Activated CD8-positive, alpha-beta memory T cell treated with anti-CD3 and anti-CD28 coated beads for 1 hour (primary cell): ENCODE measurements around the gene NHLRC4.

ENCODE experiments used
- DNase-seq, 2 donors: peaks; one replicate each; pipeline ENCODE4 v3.0.0-alpha.2; 2020; ENCODE audit warnings: low read depth in 1 of 2; ENCODE audit errors: extremely low read depth in 1 of 2

The NHLRC4 gene, protein sequence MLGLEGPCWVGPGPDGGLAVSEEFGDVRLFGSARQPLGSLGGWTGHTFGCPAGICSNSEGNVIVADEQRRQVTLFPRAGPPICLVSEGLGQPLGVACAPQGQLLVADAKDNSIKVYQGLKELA

GRCh38 chr16:566475-567372 lies at the start of gene NHLRC4:
NHLRC4 (plus strand) TSS chr16:567005; CDS start chr16:568048, 1,043 bp downstream.
- DNase-seq, result no peak

- no peak for DNase-seq
Observed at GRCh38 chr16:518858-519257, 47.9 kb upstream of the NHLRC4 start.

- DNase-seq, result no peak
Observed at GRCh38 chr16:519425-519824, 47.4 kb upstream of the NHLRC4 start.

GRCh38 chr16:519841-520687 lies 46.7 kb upstream of the NHLRC4 start:
- no peak for DNase-seq

GRCh38 chr16:520847-521246 lies 46.0 kb upstream of the NHLRC4 start:
- no peak for DNase-seq

DNA sequence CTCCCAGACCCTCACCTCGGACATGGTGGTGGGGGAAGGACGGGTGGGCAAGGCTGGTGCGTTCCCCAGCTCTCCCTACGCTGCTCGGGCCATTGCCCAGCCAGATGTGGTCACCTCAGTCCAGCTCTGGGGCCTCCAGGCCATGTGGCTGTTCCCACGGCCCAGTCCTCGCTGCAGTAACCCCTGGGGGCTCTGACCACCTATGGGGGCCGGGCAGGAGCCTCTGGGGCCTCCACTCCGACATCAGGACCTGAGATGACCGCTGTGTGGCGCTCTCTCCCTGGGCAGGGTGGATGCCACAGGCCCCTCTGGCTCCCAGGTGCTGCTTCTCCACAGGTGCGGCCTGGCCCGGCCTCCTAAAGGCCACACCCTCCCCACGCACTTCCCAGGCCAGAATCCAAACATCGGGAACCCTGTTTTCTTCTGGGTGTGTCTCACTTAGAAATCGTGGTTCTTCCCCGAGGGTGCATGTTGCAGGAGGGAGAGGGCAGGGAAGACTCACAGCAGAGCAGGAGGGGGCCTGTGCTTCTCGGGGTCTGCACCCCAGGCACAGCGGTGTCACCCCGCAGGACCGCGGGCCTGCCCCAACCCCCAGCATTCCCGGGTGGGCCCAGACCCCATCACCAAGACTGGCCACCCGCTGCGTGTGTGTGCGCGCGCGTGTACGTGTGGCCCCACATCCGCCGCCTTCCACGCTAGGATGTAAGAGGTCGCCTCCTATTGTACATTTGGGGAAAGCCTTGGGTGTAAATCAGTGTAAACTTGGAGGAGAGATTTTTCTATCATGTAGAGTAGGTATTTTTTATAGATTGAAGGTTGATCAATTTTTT lies 45.2 kb upstream of the NHLRC4 start:
- no peak for DNase-seq

- no peak for DNase-seq
Observed at GRCh38 chr16:522320-523096, 44.3 kb upstream of the NHLRC4 start.

- DNase-seq, result no peak
Observed at GRCh38 chr16:523097-523741, 43.6 kb upstream of the NHLRC4 start.

DNA sequence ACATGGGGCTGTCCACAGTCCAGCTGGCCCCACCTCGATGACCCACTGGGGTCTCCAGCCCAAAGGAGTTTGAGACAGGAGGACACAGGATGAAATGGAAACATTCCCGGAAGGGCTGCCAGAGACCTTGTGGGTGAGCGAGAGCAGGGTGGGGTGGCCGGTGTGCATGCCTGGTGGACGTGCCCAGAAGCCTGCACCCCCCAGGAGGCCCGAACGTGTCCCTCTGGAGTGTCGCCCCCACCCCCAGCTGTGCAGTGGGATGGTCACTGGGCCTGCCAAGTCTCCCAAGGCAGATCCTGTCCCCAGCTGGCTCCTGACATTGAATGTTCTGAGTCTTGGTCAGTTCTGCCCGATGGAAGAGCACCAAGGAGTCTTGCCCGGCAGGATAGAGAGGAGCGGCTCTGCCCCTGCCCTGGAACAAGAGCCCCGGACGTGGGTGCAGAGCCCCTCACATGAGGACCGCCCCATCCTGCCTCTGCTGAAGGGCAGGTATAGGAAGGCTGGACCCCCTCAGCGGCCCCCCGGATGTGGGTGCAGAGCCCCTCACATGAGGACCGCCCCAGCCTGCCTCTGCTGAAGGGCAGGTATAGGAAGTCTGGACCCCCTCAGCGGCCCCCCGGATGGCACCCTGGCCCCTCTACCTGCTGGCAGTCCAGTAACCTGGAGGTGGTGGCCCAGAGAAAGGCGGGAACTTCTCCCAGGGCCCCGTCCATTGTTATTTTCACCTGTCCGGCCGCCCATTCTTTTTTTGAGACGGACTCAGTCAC lies 42.3 kb upstream of the NHLRC4 start:
- DNase-seq, result no peak

GRCh38 chr16:525123-525519 lies 41.7 kb upstream of the NHLRC4 start:
- no peak for DNase-seq

- peak in 1 of 2 donors; percentile 25 for DNase-seq
Observed at GRCh38 chr16:525520-526180, 41.2 kb upstream of the NHLRC4 start.

- DNase-seq, result no peak
Observed at GRCh38 chr16:526181-527014, 40.4 kb upstream of the NHLRC4 start.

GRCh38 chr16:527015-527903 lies 39.5 kb upstream of the NHLRC4 start, which contains the start of gene CAPN15:
CAPN15 (plus strand) TSS chr16:527712; CDS start chr16:546839, 19,127 bp downstream.
- DNase-seq, result peak; percentile 52 to 75

DNA sequence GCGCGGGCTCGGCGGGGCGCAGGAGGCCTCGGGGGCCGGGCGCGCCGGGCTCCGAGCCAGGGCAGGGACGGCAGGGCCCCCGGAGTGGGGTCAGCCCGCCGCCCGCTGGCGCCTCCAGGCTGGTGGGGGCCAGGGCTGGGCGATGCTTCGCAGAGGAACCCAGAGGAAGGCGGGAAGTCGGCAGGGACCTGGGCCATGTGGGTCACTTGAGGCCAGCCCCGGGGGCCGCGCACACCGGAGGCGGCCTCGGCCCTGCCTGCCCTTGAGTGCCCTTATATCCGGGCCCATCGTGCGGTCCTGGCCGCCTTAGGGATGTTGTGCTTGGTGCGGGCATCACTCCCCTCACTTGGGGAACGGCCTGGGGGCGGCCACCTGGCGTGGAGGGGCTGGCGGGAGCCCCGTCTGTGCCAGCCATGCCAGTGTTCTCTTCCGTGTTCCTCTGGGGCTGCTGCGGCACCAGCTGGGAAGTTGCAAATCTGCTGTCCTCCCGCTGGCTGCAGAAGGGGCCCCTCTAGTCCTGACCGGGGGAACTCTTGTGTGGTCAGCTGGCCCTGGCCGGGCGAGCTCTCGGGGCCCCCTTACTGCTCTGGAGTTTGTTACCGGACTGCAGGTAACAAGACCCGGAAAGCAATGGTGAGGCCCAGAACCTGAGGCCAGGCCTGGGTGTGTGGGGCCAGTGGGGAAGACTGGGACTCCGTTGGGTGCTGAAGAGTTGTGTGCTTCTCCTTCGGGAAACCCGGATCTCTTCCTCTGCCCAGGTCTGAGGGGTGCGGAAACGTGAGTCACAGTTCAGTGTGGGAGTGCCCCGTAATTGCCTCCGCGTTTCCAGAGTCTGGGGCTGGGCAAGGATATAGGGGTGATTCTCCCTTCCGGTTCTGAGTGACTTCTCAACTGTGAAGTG lies 38.4 kb upstream of the NHLRC4 start:
- no peak for DNase-seq

DNA sequence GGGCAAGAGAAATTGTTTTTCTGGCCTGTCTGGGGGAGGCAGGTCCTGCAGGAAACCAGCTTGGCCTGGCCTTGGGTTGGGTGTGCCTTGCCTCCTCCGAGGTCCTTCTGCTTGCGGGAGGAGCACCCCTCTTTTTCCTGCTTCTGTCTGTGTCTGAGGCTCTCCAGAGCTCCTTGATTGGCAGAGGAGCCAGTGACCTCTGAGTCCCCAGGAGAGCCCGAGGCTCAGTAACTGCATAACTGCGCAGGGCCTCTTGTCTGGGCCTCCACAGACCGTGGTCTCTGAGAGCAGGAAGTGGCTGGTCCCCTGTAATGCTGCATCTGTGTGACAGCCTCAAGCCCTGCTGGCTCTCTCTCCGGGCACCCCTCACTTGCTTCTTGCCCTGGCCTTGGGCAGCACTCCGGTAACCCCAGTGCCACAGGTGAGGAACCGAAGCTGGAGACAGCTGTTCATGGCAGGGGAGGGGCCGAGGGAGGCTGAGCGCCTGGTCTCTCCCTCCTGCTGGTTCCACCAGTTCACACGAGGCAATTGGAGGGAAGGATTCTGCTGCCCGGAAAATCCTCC lies 37.7 kb upstream of the NHLRC4 start:
- no peak for DNase-seq
